ENCODE measurements around the gene NID1. TPM values are rescaled to one million over a fixed set of nuclear protein-coding genes. Genes with fewer than 3 reads are reported as not detected.

NID1 gene
- polyA plus RNA-seq, 1 donor from 2014 or later = 0.04 TPM

DNA sequence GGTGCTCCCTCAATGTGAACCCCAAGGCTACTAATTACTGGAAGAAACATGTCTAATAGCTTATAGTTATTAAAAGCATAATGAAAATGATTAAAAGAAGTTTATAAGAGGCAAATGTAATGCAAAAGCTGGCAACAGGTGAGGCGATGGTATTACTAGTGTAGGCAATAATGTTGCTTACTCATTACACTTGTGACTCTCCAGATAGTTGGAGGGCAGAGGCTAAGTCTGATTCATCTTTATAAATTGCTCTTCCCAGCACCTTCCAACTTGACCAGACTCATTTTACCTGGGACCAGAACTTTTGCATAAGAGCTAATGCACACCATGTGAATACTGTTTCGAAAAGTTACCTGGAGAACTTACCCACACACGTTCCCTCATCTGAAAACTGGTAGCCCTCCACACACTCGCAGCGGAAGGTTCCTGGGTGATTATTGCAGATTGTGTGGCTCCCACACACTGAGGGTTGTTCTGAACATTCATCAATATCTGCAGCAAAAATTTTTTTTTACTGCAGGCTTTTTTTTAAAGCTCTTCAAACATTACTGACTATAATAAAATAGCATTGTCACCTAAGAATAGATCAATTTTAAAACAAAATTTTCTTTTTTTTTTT, 48.0 kb downstream of the NID1 start (continued):
- TF ChIP-seq, protein P1, sequence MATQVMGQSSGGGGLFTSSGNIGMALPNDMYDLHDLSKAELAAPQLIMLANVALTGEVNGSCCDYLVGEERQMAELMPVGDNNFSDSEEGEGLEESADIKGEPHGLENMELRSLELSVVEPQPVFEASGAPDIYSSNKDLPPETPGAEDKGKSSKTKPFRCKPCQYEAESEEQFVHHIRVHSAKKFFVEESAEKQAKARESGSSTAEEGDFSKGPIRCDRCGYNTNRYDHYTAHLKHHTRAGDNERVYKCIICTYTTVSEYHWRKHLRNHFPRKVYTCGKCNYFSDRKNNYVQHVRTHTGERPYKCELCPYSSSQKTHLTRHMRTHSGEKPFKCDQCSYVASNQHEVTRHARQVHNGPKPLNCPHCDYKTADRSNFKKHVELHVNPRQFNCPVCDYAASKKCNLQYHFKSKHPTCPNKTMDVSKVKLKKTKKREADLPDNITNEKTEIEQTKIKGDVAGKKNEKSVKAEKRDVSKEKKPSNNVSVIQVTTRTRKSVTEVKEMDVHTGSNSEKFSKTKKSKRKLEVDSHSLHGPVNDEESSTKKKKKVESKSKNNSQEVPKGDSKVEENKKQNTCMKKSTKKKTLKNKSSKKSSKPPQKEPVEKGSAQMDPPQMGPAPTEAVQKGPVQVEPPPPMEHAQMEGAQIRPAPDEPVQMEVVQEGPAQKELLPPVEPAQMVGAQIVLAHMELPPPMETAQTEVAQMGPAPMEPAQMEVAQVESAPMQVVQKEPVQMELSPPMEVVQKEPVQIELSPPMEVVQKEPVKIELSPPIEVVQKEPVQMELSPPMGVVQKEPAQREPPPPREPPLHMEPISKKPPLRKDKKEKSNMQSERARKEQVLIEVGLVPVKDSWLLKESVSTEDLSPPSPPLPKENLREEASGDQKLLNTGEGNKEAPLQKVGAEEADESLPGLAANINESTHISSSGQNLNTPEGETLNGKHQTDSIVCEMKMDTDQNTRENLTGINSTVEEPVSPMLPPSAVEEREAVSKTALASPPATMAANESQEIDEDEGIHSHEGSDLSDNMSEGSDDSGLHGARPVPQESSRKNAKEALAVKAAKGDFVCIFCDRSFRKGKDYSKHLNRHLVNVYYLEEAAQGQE (IDR thresholded peaks at IDR 0.05; ENCODE audit: borderline replicate concordance) = no peak
- no peak for TF ChIP-seq SMC3 (conservative IDR thresholded peaks at IDR 0.05; ENCODE audit: poor library complexity)
- TF ChIP-seq RAD21 (conservative IDR thresholded peaks at IDR 0.05) = no peak

DNA sequence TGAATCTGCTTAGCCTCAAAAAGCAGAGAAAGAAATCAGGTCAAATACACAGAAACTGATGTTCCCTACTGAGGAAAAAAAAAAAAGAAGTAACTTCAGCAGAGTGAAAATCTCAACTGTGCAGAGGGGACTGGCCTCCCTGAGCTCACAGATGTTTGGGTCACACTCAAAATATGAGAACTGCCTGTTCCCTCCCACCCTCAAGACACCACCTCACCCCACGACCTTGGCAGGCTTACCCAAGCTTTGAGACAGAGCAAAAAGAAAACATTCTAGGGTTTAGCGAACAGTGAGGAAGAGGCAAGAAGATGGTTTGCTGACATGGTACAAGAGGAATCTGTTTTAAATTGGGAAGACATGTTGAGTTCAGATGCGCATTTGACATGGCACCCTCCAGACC, 48.8 kb downstream of the NID1 start:
- TF ChIP-seq POLR2AphosphoS5 (IDR thresholded peaks at IDR 0.05) (no peak), EZH2 (IDR thresholded peaks at IDR 0.05; ENCODE audit: borderline replicate concordance, insufficient read depth, low read length, poor library complexity, severe bottlenecking) (no peak), SMC3 (conservative IDR thresholded peaks at IDR 0.05; ENCODE audit: poor library complexity) (no peak), RAD21 (conservative IDR thresholded peaks at IDR 0.05) (no peak), EP300 (conservative IDR thresholded peaks at IDR 0.05; ENCODE audit: poor library complexity, severe bottlenecking) (no peak), MXI1 (conservative IDR thresholded peaks at IDR 0.05; ENCODE audit: poor library complexity, severe bottlenecking) (no peak), TAF1 (IDR thresholded peaks at IDR 0.05; ENCODE audit: low read depth) (no peak)
- TF ChIP-seq, protein P2, sequence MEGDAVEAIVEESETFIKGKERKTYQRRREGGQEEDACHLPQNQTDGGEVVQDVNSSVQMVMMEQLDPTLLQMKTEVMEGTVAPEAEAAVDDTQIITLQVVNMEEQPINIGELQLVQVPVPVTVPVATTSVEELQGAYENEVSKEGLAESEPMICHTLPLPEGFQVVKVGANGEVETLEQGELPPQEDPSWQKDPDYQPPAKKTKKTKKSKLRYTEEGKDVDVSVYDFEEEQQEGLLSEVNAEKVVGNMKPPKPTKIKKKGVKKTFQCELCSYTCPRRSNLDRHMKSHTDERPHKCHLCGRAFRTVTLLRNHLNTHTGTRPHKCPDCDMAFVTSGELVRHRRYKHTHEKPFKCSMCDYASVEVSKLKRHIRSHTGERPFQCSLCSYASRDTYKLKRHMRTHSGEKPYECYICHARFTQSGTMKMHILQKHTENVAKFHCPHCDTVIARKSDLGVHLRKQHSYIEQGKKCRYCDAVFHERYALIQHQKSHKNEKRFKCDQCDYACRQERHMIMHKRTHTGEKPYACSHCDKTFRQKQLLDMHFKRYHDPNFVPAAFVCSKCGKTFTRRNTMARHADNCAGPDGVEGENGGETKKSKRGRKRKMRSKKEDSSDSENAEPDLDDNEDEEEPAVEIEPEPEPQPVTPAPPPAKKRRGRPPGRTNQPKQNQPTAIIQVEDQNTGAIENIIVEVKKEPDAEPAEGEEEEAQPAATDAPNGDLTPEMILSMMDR (IDR thresholded peaks at IDR 0.05; ENCODE audit: poor library complexity, severe bottlenecking) = no peak
- TF ChIP-seq, protein P1 (IDR thresholded peaks at IDR 0.05; ENCODE audit: borderline replicate concordance) = no peak
- no peak overlapping the region for H3K4me3 ChIP-seq (ENCODE audit: low read length)
- no peak overlapping the region for H3K27ac ChIP-seq (ENCODE audit: low read length)
- no peak overlapping the region for H3K9ac ChIP-seq (ENCODE audit: low read length)
- no peaks in the 10 kb centered on the region for H3F3A ChIP-seq (ENCODE audit: insufficient read depth, low read length, poor library complexity, severe bottlenecking)
- no peaks in the 10 kb centered on the region for H3K9me2 ChIP-seq (ENCODE audit: insufficient read depth, low read length)
- H2AFZ ChIP-seq (ENCODE audit: low read depth, low read length) = no peak overlapping the region
- no peaks in the 10 kb centered on the region for H3K79me2 ChIP-seq (replicated peaks; ENCODE audit: insufficient read depth, low read length)
- no peaks in the 10 kb centered on the region for H3K27me3 ChIP-seq (ENCODE audit: insufficient read depth, low read depth, low read length)
- H3K36me3 ChIP-seq (ENCODE audit: insufficient read depth, low read length) = no peaks in the 10 kb centered on the region
- H4K20me1 ChIP-seq (ENCODE audit: insufficient read depth) = no peaks in the 10 kb centered on the region
- no peaks in the 10 kb centered on the region for H3K9me3 ChIP-seq (ENCODE audit: low read length)
- no peak overlapping the region for H3K4me2 ChIP-seq (ENCODE audit: low read length)
